ENCODE results near the gene ST7.
"Not testable (repeated sequence)": the region's sequence is repeated elsewhere in the genome, so short reads cannot be mapped to it uniquely, and the experiment has no call there.

The ST7 gene, protein sequence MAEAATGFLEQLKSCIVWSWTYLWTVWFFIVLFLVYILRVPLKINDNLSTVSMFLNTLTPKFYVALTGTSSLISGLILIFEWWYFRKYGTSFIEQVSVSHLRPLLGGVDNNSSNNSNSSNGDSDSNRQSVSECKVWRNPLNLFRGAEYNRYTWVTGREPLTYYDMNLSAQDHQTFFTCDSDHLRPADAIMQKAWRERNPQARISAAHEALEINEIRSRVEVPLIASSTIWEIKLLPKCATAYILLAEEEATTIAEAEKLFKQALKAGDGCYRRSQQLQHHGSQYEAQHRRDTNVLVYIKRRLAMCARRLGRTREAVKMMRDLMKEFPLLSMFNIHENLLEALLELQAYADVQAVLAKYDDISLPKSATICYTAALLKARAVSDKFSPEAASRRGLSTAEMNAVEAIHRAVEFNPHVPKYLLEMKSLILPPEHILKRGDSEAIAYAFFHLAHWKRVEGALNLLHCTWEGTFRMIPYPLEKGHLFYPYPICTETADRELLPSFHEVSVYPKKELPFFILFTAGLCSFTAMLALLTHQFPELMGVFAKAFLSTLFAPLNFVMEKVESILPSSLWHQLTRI

DNA sequence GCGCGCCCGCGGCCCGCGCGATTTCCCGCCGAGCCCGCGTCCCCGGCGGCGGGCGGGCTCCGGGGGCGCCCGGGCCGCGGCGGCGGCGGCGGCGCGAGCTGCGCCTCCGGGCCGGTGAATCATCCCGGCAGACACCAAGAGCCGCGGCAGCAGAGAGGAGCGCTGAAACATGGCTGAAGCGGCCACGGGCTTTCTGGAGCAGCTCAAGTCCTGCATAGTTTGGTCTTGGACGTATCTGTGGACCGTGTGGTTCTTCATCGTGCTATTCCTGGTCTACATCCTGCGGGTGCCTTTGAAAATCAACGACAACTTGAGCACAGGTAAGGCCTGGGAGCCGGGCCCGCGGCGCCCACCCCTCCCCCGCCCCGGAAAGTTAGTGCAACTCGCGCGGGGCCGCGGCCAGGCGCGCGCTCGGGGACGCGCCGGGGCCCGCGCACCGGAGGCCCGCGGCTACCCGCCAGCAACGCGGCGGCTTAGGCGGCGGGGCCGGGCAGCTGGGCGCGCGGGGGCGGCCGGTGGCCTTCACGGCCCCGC is at the start of gene ST7:
Gene ST7, plus strand, starts transcription at position 130 of the 534 bp plus-strand sequence. Its CDS starts 40 bp downstream, at position 170.
- DNase-seq = no peak

DNA sequence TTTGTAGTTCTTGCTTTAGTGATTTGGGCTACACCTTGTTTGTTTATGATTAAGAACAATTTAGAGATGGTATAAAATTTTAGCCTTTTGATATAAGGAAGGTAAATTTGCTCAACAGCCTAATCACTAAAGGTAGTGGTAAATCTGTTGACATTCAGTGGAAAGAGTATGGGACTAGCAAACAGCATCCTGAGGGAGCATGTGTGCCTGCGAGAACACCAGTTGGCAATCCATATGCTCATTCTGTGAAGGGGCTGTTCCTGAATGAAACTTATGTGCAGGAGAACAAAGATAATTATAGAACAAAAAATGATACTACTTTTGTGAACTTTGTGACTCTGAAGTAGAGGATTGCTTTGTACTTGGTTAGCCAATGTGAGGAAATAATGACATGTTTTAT is 46.9 kb upstream of the ST7 start:
- DNase-seq = no peak

DNA sequence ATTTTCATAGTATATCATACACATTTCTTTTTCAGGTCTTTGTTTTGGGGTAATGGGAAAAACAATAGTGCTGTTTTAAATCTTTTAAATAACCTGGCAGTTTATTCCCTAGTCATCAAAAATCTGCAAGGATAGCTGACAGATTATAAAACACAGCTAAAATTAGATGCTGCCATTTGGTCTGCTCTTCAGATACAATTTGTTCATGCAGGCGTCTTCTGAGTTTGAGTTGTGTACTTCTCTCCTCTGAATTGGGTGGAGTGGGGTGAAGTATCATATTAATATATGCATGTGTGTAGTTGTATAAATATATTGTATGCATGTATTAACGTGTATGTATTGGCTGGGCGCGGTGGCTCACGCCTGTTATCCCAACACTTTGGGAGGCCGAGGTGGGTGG is 42.9 kb upstream of the ST7 start:
- DNase-seq = no peak

DNA sequence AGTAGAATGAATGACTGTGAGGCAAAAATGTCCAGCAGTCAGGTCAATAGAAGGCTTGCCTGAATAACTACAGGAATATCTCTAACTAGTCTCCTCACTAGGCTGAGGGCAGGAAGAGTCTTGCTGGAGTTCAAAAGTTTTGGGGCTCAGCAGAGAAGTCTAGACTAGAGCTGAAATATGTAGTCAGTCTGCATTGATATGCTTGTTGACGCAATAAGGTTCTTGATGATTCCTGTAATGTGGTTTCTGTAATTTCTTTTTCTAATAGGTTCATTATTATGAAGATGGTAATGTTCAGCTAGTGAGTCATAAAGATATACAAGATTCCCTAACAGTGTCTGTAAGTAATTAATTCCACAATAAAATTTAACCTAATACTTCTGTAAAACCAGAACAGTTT is 41.5 kb upstream of the ST7 start:
- no peak for DNase-seq

DNA sequence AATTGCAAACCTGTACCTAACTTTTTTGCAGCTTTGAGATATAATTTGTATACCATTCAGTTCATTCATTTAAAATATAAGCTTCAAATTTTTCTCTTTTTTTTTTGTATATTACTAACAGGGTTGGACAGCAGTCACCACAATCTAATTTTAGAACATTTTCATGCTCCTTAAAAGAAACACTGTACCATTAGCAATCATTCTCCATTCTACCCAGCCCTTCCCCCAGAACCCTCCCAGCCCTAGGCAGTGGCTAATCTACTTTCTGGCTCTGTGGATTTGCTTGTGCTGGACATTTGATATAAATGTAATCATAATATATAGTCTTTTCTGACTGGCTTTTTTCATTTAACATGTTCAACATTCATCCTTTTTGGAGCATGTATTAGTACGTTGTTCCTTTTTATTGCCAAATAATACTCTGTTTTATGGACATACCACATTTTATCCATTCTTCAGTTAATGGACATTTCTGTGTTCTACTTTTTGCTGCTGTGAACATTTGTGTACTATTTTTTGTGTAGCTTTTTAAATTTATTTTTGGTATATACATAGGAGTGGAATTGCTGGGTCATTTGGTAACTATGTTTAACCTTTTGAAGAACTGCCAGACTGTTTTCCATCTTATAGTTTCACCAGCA is 40.9 kb upstream of the ST7 start:
- DNase-seq = no peak

DNA sequence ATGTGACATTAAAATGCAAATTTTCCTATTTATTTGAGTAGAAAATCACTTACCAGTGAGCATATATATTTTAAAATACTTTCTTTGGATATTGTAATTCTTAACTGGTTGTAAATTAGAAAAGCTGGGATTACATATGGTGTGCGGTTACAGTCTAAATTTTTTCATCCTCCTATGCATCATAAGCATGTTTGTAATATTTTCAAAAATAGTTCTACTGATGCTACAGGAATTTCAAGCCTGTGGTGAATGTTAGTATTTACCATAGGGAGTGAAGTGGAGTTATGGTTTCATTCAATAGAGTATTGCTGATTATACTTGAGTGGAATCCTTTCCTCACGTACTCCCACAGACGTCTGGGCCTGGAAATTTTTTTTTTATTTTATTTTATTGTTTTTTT is 34.6 kb upstream of the ST7 start:
- DNase-seq = no peak

DNA sequence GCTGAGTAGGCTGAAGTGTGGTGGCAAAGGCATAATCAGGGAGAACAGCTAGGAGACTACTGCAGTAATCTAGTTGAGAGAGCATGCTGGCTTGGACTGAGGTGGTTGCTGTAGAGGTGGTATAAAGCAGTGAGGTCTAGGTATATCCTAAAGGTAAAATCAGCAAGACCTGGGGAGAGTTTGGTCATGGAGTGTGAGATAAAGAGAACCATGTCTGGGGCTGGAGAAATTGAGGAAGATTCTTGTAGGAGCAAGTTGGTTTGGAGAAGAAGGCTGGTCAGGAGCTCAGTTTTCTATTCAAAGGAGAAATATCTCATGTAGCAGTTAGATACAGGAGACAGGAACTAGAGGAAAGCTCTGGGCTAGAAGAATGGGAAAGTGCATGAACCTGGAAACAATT is 32.9 kb upstream of the ST7 start:
- DNase-seq = no peak

DNA sequence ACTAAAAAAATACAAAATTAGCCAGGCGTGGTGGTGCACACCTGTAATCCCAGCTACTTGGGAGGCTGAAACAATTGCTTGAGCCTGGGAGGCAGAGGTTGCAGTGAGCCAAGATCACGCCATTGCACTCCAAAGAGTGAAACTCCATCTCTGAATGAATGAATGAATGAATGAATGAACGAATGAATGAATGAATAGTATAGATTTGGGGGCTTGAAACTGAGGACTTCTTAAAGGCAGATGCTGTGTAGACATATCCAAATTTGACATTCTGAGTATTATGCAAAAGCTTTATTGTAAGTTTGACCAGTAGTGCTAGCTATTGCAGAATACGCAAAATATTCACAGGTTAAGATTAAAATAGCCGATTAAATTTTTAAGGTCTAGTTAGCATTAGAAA is 30.8 kb upstream of the ST7 start:
- no peak for DNase-seq

DNA sequence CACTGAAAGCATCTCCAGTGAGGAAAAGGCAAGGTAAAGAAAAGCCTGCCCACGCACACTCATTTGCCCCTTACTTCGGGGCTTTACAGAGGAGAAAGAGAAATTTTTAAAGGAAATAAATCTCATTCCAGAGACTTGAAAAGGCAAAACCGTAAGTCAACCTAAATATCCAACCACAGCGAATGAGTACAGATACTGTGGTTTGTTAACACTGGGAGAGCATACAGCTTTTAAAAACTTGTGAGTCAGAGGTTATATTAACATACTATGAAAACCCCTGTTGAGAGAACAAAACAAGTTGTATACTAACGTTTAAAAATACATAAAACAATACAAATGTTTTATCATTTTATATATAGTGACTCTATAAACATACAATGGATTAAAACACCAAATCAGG is 28.6 kb upstream of the ST7 start:
- DNase-seq = no peak

DNA sequence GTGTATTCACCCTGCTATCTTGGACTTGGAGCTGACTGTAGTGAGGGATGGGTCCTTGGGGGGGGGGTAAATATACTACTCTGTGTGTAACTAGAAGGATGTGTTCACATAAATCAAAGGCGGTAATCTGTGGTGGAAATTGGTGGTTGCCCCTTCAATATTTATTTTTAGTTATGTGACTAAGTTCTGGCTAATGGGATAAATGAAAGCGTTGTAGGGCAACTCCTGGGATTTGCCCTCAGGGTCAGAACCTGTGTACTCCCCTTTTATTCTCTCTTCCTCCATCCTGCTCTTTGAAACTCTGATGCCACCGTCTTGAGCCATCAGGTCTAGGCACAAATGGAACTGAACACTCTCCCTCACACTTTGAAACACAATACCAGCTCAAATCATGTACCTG is 24.3 kb upstream of the ST7 start:
- DNase-seq = no peak

DNA sequence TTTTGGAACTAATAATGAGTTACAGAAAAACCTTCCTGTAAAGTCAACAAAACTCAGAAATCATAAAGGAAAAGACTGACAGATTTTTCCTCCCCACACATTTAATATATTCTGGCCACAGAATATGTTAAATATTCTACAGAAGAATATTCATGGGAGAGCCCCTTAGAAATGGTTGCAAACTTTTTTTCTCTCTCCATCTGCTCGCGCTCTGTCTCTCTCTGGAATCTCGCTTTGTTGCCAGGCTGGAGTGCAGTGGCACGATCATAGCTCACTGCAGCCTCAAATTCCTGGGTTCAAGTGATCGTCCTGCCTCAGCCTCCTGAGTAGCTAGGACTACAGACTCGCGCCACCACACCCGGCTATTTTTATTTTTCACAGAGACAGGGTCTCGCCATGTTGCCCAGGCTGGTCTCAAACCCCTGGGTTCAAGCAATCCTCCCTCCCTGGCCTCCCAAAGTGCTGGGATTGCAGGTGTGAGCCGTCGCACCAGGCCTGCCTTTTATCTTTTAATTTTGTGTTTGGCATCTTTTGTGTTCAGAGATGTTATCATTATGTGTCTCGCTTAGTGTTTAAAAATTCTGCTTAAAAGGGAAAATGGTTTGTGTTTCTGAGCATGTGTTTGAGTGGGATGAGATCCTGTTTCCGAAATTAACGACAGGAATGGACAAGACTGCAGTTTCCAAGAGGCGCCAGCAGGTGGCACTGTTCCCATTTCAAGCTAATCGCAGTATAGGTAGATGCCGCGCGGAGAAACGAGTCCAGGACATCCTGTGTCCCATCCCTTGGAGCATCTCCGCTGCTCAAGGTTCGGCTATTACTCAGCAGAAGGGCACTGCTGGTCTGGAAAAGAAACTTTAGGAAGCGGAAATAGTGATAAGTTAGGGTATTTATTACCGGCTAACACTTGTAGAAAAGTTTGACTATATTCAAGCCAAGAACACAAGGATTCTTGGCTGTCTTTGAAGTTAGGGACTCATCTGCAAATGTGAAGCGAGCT is 23.1 kb upstream of the ST7 start:
- peak; percentile 83 for DNase-seq

DNA sequence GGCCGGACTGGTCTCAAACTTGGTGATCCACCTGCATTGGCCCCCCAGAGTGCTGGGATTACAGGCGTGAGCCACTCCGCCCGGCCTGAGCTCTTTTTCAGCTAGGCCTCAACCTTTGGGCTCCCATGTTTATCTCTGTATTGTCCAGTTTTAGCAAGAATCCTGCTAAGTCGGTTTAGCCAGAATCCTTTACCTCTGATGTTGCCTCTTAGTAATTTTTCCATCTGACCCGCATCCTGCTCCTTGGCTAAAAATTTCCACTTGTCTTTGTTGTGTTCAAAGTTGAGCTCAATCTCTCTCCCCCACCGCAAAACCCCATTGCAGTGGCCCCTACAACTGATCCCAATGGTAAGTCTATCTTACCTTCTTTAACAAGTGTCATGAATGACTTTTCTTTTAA is 20.7 kb upstream of the ST7 start:
- DNase-seq = no peak

DNA sequence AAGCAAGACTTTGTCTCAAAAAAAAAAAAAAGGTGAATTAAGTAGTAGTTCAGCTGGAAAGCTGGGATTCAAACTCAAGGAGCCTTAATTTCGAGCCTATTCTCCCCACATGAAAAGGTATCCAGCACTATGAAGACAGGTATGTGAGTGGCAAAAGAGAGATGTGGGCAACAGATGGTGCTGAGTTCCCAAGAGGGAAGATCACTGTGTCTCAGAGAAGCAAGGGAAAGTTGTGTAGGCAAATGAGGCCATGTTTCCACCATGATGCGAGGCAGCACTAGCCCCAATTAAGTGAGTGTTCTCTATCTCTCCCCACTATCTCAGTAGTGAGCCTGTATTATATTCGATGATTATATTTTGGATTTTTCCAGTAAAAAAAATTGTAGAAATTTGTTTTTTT is 19.8 kb upstream of the ST7 start:
- DNase-seq = no peak

DNA sequence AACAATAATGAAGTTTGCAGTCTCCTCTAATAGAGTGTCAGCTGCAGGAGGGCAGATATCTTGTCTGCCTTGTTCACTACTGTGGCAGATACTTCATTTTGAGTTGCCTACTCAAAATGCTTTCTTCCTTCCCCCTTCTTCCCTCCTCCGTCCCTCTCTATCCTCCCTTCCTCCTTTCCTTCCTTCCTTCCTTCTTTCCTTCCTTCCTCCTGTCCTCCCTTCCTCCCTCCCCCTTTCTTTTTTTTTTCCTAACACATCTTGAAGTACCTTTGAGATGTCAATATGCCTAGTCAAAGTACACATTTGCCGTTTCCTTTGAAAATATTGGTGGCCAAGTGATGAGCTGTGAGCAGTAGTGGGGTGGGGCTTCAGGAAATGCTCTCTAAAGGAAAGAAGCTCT is 18.7 kb upstream of the ST7 start:
- DNase-seq = no peak

DNA sequence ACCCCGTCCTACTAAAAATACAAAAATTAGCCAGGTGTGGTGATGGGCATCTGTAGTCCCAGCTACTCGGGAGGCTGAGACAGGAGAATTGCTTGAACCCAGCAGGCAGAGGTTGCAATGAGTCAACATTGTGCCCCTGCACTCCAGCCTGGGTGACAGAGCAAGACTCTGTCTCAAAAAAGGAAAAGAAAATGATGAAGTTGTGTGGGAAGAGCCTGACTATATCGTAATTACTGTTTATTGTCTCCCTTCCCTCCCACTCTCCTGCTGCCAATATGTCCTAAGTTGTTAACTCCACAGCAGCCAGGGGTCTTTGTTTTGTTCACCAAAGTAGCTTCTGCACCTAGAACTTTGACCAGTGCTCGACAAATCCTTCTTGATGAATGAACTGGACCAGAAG is 16.5 kb upstream of the ST7 start:
- not testable (repeated sequence) for DNase-seq

DNA sequence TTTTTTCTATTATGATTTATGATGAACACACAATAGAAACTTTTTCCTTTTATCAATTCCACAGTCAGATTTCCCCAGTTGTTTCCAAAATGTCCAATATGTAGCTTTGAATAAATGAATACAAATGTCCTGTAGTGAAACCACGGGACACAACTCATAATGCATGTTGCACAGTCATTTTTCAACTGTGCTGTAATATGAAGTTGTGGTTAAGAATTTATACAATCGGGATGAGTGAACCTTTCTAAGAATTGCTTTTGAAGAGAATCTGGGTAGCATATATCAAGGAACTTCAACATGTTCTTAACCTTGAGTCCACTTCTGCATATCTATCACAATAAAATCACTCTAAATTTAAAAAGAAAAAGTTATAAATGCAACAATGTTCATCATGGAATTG is 14.6 kb upstream of the ST7 start:
- DNase-seq = no peak

DNA sequence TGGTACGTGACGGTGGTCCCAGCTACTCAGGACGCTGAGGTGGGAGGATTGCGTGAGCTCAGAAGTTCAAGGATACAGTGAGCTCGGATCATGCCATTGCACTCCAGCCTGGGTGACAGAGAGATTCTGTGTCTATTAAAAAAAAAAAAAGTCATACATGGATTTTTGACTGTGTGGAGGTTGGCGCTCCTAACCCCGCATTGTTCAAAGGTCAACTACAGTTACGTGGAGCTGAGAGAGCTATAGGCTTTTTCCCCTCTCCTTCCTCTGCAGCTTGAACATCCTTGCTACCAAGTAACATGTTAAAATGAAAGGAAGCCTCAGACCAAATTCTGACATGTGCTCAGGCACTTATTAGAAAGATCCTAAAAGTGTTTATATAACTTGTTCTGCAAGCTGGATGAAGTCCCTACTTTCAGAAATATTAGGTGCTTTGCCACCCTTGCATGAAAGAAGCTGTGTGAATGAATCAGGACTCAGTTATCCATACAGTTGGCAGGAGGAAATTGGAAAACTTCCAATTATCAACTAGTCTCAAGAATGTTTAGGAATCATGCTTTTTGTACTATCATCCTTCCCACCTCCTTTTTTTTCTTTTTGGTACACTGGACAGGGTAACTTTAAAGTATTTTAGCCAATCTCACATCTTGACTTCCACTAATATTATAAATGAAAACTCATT is 12.5 kb upstream of the ST7 start:
- DNase-seq = no peak

DNA sequence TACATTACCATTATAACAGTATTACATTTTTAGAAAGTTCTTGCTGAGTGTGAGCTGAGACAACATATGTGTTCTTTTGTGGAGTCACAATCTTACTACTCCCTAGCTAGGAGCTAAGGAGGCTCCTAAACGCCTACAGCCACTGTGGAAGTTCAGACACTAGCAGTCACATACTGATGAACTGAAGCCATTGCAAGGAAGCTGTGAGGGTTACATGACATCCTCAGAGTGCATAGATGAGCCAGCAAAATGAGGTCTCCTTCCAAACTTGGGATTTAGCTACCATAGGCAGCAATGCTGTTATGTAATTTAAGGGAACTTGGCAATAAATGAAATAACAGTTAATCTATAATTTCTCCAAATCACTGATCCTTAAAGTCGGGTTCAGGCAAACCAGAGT is 10.8 kb upstream of the ST7 start:
- no peak for DNase-seq

DNA sequence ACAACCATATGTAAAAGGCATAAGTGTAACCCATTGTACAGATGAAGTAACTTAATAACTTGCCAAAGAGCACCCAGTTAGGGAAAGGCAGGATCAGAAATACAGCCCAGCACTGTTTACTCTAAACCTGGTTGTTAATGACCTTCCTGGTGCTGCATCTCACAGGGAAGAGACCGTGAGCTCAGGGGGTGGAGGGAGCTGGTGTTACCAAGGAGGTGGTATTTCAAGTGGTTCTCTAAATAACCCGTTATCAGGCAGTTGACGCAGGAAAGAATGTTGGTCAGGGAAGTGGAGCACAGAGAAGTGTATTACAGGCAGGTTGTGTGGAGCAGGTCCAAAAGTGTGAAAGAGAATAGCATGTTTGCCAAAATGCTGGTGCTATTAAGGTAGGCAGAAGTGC is 4.4 kb upstream of the ST7 start:
- peak; percentile 24 for DNase-seq

DNA sequence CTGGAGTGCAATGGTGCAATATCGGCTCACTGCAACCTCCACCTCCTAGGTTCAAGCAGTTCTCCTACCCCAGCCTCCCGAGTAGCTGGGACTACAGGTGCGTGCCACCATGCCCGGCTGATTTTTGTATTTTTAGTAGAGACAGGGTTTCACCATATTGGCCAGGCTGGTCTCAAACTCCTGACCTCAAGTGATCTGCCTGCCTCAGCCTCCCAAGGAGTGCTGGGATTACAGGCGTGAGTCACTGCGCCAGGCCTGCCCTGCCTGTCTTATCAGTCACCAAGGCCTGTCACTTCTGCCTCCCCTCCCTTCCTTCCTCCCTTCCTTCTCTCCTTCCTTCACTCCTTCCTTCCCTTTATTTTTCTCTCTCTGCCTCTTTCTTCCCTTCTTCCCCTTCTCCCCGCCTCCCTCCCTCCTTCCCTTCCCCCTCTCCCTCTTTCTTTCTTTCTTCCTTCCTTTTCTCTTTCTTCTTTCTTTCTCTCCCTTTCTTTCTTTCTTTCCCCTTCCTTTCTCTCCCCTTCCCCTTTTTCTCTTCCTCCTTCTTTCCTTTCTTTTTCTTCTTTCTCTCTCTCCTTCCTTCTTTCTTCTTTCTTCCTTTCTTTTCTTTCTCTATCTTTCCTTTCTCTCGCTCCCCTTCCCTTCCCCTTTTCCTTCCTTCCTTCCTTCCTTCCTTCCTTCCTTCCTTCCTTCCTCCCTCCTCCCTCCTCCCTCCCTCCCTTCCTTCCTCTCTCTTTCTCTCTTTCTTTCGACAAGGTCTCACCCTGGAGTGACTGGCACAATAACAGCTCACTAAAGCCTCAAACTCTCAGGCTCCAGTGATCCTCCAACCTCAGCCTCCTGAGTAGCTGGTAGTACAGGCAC is 3.1 kb upstream of the ST7 start:
- DNase-seq = no peak

DNA sequence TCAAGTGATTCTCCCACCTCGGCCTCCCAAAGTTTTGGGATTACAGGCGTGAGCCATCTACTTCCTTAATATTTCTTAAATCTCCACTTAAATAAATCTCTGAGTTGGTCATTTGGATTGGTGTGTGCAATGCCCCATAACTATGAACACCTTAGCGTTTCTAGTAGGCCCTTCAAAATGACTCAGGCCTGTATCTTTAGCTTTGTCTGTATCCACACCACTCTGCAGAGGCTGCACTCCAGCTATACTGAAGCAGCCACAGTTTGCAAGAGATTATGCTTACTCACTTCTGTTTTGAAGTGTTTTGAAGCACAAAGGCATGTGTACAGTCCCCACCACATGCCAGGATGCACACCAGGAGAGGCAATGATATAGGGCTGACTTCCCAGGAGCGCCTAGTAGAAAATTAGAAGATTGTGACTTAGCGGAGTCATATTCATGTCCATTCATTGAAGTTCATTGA is 2.4 kb upstream of the ST7 start:
- DNase-seq = no peak
